HG02938 (cell line): ENCODE data around the gene ZP2.
"Not testable (repeated sequence)": the region's sequence is repeated elsewhere in the genome, so short reads cannot be mapped to it uniquely, and the experiment has no call there.

Experiments used
- ATAC-seq: cut with Tn5 transposase; IDR thresholded peaks from one replicate; pipeline ENCODE4 v1.9.1; 2021; ENCODE audit warnings: mild to moderate bottlenecking, moderate library complexity; ENCODE audit not compliant: unreplicated experiment

The ZP2 gene

DNA sequence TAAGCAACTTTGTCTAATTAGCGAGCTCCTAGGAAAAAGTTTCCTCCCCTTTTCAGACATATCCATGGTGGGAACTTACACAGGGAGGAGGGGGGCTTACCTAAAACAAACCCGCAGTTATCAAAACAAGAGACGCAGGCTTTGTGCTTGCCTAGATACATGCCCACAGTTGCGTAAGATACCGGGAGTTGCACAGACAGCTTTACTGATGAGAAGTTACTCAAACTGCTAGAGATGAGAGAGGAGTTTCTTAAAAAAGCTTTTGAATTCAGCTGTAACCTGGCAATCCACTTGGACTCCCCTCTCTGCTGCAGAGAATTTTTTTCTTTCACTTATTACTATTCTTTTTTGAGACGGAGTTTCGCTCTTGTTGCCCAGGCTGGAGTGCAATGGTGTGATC, 6.8 kb upstream of the ZP2 start:
- no peak for ATAC-seq

DNA sequence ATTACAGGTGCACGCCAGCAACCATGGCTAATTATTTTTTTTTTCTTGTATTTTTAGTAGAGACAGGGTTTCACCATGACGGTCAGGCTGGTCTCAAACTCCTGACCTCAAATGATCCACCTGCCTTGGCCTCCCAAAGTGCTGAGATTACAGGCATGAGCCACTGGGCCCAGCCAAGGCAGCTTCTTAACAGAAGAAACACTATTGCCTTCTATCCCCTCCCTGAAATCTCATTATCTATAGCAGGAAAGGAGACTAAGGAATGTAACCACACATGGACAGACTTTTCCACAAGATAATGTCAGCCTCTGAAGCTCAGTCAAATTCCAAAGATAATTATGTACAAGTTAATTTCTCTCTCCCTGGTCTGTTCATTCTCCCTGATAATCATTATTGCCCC, 5.7 kb upstream of the ZP2 start:
- no peak for ATAC-seq

DNA sequence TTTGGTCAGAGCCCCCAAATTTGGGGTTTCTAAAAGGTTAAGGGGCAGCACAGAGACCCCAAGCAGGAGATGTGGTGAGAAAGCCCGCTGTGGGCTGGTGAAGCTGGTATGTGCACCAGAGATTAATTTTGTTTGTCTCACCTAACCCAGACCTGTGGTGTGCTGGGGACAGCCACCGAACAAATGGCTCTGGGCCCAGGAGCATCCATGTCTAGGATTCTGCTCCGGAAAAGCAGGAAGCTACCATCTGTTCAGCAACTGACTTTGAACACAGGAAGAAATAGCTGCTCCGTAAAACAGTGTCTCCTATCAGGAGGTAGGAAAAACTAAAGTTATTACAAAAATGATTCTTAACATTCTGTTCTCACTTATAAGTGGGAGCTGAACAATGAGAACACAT, 2.7 kb upstream of the ZP2 start:
- ATAC-seq, result no peak

DNA sequence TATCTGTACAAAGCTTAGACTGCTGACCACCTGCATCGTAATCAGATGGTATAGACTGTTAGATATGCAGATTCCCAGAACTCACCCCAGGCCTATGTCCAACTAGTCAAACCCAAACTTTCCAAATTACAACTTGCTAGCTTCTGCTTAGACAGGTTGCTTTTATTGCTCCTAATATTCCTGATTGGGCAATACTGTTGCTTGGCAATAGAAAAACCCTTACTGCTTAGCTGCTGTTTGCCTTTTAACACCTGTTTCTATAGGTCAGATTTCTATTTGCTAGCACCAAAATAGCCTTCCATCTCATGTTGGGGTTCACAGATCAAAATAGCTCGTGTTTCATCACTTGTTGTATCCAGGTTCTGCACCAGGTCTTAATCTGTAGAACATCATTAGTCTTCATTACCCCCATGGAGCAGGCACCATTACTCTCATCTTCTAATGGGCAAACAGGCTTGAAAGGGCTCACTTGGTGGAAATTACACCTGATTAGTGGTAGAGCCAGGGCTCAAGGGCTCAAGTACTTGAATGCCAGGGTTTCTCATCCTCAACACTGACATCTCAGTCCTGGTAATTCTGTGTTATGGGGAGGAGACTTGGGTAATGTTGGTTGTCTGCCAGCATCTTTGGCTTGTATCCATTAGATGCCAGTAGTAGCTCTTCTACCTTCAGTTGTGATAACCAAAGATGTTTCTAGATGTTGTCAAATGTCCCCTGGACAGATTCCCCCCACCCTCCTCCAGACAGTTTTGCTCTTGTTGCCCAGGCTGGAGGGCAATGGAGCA, 2.7 kb downstream of the ZP2 start:
- no peak for ATAC-seq

DNA sequence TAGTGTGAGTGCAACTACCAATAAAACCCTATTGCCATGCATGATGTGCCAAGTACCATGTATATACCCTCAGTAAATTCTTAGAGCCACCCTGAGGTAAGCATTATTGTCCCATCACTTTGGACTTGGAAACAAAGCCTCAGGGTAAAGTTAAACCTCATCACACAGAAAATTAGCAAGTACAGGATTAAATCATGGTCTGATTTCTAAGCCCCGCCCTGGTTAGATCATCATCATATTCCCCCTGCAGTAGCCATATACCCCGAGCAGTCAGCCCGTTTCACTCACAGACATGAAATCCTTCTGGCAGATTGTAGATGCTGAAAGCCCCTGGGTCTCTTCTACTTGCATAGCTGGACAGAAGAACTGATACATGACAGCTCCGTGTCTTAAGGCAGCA, 4.8 kb downstream of the ZP2 start:
- no peak for ATAC-seq

DNA sequence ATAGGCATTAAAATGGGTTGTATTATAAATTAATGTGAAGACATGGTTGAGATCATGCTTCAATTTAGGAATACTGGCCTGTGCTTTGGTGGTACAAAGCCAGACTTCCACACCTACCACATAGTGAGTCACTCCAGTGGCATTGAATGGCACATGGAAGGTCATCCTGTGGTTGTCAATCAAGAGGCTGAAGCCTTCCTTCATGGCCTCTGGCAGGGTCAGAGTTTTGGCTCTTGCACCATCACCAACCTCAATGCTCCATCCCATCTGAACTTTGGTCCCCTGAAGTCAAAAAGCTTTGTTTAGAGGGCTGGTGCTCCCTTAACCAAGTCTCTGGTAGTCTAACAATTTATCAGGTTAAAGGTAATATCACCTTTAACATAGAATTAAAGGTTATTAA, 6.1 kb downstream of the ZP2 start:
- ATAC-seq, result no peak

DNA sequence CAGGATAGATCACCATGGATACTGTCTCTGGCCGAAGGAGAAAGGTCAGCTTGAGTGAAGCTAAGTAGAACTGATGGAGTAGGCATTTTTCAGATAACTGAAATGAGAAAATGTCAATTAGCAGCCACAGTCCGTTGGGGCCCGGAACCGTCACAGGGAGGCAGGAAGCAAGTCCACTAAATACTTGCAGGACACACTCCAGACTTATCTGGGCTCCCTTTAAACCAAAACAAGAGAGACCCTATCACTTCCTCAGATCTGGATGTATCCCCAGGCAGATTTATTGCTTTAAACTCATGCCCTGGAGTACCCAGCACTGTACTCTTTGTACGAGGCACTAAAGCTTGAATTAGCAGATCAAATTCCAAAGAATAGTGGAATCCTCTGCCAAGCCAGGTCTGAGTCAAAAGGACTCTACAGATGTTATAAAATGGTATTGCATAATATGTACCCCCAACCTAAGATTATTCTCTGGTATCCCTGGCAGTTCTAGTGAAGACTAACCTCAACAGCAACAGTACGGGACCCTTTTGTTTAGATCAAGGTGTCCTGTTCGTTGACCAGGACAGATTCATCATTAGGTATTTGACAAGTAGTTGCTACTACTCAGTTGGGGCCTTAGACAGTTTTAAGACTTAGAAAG, 8.1 kb downstream of the ZP2 start:
- ATAC-seq, result no peak

DNA sequence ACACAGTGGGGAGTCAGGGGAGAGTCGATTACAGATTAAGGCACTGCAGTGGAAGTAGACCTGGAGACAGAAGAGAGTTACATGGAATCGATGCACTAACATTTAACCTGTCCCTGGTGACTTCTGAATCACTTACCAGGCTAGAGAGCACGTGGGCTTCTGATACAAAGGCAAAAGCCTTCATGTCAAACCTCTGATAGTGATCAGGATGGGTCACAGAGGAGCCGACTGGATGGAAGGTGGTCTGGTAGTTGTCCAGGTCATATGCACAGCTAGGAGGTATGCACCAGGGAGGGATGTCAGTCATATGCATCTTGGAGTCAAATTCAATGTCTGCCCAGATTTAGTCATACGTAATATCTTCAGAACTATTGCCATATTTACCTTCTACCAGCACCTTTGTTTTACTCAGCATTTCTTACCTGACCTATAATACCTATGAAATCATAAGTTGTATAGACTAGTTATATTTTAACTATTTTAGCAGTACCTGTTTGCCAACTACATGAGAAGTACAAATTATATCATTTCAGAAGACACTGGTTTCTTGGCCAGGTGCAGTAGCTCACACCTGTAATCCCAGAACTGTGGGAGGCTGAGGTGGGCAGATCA, 11.7 kb downstream of the ZP2 start:
- no peak for ATAC-seq

DNA sequence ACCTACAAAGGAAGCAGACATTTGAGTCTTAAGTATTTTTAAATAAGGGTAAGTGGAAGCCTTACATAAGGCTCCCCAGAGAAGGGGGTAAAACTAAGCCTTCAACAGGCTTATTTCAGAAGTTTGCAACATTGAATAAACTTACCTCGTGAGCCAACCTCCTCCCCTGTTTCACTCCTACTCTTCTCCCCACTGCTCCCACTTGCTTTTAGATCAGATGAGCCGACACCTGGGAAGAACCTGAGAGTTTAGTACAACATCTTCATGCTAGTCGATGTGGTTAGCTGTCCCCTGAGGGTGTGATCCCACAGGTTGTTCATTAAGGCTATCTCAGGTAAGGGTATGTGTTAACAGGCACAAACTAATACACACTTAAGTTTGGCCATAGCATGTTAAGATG, 13.8 kb downstream of the ZP2 start:
- ATAC-seq, result no peak

DNA sequence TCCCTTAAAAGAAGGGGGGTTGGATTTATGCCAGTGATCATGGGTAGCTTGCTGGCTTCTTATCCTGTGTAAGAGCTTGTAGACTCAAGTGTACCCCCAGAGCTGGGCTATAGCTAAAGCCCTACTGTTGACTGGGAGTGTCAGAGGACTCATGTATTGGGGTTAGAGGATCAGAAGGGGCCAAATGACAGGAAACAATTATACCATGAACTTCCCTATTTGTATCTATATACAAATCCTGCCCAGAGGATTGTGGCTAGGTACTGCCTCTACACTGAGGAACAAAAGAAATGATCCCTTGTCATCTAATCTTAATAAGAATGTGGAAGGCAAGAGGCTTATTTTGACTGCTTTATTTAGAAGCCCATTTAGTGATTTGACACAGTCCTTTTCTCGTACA, 14.3 kb downstream of the ZP2 start:
- ATAC-seq, result no peak

DNA sequence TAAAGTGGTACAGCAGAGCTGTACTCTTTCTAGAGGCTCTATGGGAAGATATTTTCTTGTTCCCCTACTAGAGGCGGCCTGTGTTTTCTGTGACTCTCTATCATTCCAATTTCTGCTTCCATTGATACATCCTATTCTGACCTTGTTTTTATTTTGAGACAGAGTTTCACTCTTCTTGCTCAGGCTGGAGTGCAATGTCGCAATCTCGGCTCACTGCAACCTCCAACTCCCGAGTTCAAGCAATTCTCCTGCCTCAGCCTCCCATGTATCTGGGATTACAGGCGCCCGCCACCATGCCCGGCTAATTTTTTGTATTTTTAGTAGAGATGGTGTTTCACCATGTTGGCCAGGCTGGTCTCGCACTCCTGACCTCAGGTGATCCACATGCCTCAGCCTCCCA, 16.0 kb downstream of the ZP2 start:
- not testable (repeated sequence) for ATAC-seq

DNA sequence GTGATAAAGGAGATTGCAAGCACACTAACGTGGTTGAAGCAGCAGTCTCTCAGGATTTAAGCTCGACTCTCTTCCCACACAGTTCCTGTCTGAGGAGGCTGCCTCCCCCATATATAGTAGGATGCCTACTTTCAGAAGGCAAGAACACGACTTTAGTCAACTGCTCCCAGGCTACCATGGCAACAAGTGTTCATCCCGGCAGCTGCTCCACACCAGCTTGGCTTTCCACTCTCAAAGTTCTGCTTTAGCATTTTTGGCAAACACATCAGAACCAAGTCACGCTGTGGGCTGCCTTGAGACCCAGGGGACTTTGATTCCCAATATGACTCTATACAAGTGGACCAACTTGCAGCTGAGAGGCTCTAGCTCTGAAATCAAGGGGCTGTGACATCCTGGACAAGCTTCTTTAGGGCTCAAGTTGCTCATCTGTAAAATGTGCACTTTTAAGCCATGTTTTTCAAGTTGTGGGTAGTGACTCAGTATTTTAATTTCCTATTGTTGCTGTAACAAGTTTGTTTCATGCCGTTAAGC, 16.5 kb downstream of the ZP2 start:
- ATAC-seq, result no peak

DNA sequence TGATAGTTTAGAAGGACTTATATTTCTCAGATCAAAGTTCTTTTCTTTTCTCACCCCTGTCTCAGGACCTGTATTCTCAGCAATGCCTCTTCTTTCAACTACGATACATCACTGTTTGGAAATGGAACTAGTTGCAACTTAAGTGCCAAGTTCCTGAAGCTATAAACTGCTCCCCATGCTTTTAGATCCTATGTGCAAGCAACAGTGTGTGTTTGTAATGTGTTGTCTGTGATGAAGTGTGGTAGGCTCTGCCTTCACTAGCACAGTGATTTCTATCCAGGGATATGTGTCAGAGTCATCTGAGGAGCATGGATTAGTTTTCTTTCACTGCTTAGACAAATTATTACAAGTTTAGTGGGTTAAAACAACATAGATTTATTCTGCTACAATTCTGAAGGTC, 18.4 kb downstream of the ZP2 start:
- ATAC-seq, result no peak

DNA sequence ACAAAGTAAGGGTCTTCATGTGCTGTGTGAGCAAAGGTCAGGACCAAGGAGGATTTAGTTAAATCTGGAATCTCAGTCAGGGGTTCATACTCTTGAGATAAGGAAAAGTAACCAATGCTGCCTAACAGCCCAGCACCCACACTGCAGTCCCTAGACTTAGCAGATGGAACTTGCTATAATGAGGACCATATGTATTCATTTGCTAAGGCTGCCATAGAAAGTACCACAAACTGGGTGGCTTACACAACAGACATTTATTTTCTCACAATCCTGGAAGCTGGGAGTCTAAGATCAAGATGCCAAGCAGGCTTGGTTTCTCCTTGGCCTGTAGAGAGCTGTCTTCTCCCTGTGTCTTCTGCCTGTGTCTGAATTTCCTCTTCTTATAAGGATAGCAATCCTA, 20.8 kb downstream of the ZP2 start:
- ATAC-seq, result no peak

DNA sequence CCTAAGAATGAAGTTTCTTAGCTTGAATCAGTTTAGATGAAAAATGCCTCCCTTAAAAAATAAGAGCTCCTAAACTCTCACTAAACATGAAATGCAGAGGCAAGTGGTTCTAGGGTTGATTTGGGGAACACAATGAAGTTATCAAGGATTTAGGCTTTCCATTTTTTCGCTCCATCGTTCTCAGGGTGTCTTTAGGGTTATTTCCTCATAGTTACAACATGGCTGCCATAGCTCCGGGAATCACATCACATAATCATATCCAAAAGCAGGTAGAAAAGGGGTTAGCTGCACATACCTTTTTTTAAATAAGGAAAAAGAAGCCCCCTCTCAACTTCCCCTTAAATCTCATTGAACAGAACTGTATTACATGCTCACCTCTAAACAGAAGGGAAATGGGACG, 21.4 kb downstream of the ZP2 start:
- ATAC-seq, result no peak

DNA sequence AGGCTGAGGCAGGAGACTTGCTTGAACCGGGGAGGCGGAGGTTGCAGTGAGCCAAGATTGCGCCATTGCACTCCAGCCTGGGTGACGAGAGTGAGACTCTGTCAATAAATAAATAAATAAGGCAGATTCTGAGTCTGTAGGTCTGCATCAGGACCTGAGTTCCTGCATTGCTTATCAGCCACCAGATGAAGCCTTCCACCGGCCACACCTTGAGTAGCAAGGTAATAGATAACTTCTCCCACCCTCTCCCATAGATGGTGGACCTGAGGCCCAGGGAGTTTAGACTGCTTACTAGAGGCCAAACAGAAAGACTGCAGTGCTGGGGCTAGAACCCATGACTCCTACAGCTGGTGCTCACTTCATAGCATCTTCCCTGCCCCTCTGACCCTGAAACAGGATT, 22.1 kb downstream of the ZP2 start:
- ATAC-seq, result no peak

DNA sequence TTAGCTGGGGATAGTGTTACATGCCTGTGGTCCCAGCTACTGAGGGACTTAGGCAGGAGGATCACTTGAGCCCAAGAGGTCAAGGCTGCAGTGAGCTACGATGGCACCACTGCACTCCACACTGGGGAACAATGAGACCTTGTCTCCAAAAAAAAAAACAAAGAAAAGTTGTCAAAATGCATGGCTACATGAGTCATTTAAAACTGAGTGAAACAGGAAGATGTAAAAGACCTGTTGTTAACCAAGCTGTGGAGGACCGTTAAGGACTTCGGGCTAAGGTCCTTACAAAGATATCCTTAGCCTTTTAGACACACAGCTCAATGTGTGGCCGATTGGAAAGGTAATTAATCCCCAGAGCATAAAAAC, 25.1 kb downstream of the ZP2 start:
- ATAC-seq, result no peak

DNA sequence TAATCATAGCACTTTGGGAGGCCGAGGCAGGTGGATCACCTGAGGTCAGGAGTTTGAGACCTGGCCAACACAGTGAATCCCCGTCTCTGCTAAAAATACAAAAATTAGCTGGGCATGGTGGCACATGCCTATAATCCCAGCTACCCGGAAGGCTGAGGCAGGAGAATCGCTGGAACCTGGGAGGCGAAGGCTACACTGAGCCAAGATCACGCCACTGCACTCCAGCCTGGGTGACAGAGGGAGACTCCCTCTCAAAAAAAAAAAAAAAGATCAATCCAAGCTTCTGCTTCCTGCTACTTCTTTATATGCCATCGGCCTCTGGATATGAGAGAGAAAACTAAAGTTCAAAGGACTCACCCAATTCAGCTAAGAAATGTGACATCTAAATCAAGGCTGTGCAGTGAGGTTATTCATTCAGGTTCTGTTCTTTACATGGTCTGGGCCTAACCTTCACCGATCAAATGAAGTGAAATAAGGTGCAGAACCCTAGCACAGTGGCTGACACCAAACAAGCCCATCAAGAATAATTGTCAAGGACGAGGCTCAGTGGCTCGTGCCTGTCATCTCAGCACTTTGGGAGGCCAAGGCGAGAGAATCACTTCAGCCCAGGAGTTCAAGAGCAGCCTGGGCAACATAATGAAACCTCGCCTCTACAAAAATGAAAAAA, 25.6 kb downstream of the ZP2 start:
- no peak for ATAC-seq

DNA sequence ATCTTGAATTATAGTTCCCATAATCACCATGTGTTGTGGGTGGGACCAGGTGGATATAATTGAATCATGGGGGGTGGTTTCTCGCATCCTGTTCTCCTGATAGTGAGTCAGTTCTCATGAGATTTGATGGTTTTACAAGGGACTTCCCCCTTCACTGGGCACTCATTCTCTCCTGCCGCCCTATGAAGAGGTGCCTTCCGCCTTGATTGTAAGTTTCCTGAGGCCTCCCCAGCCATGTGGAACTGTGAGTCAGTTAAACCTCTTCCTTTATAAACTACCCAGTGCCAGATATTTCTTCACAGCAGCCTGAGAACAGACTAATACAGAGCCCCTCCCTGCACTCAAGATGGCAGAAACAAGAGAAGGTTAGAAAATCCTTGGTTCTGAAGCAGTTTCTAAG, 26.5 kb downstream of the ZP2 start:
- ATAC-seq, result no peak

DNA sequence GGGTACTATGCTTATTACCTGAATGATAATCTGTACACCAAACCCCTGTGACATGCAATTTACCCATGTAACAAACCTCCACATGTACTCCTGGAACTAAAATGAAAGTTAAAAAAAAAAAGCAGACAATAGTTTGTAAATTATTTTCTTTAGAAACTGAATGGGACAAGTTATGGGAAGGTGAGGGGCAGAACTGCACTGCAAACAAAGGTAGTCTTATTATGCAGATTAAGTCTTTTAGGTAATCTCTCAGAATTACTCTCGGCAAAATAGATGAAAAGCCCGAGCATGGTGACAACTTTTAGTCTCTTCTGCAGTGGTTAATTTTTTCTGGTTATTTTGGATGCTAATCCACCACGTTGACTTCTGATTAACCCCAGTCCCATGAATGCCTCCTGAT, 27.4 kb downstream of the ZP2 start:
- no peak for ATAC-seq

DNA sequence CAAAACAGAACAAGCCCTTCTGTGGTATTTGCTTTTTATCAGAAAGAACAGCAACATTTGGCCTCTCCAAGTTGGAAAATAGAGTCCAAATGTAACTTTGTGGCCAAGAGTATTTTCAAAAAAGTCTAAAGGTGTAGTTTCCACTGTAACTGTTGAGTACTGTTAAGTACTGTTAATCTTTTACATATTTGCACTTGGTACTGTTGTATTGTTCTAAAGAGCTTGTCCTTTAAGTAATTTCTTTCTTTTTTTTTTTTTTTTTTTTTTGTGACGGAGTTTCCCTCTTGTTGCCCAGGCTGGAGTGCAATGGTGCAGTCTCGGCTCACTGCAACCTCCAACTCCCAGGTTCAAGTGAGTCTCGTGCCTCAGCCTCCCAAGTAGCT, 31.4 kb downstream of the ZP2 start:
- ATAC-seq, result no peak
